Measurements from ENCODE around the gene FAM135A. TPM values are rescaled to one million over a fixed set of nuclear protein-coding genes. Genes with fewer than 3 reads are reported as not detected.

The FAM135A gene
- total RNA-seq, 1 experiment from 2014 or later, result 31.0 TPM

- Histone ChIP-seq H3K27ac (ENCODE audit: insufficient read length, low read depth, low read length) (no peak overlapping the region), H3K4ac (ENCODE audit: low read depth, low read length) (no peak overlapping the region), H3K79me1 (ENCODE audit: insufficient read depth, low read depth, low read length, poor library complexity, severe bottlenecking) (no peaks in the 10 kb centered on the region), H3K79me2 (ENCODE audit: insufficient read depth, low read length) (no peaks in the 10 kb centered on the region), H2BK120ac (ENCODE audit: low read depth, low read length, poor library complexity, severe bottlenecking) (no peak overlapping the region), H3K4me2 (ENCODE audit: insufficient read depth, insufficient read length, low read length) (no peak overlapping the region), H3K9me3 (ENCODE audit: control insufficient read depth, low read depth, low read length) (no peaks in the 10 kb centered on the region), H2BK12ac (ENCODE audit: insufficient read length, low read depth, low read length) (no peak overlapping the region), H4K91ac (ENCODE audit: insufficient read length, low read depth, low read length) (no peak overlapping the region), H4K20me1 (ENCODE audit: control insufficient read depth, insufficient read depth, insufficient read length) (no peaks in the 10 kb centered on the region), H2BK20ac (ENCODE audit: low read depth, low read length, poor library complexity, severe bottlenecking) (no peak overlapping the region), H2AFZ (ENCODE audit: low read length) (no peak overlapping the region), H4K5ac (ENCODE audit: insufficient read length, low read depth, low read length) (no peak overlapping the region), H3T11ph (ENCODE audit: low read length) (no peak overlapping the region), H3K27me3 (ENCODE audit: insufficient read depth, low read length) (no peaks in the 10 kb centered on the region), H3K23ac (ENCODE audit: insufficient read length, low read depth, low read length) (no peak overlapping the region), H2BK5ac (ENCODE audit: insufficient read length, low read length) (no peak overlapping the region), H3K4me1 (ENCODE audit: insufficient read depth, low read length) (peaks cover 3% of the 10 kb centered on the region), H3K56ac (ENCODE audit: insufficient read length, low read depth, low read length) (no peak overlapping the region), H2BK15ac (ENCODE audit: low read depth, low read length) (no peak overlapping the region), H3K14ac (ENCODE audit: insufficient read depth, low read length) (no peak overlapping the region), H2AK5ac (ENCODE audit: insufficient read length, low read length) (no peak overlapping the region), H4K8ac (replicated peaks; ENCODE audit: insufficient read length, low read depth, low read length) (no peak overlapping the region), H3K9ac (ENCODE audit: extremely low read depth, insufficient read length, low read length) (no peak overlapping the region), H3K18ac (ENCODE audit: insufficient read length, low read depth, low read length) (no peak overlapping the region), H3K23me2 (ENCODE audit: insufficient read length, low read depth, low read length, poor library complexity, severe bottlenecking) (no peaks in the 10 kb centered on the region)
- Mint-ChIP-seq H3K36me3 (ENCODE audit: insufficient read depth in 1 of 3, low read depth in 3 of 3) (peaks cover 6 to 11% (median 7%) of the 10 kb centered on the region in 3 experiments; a peak in 6 of 7 replicates), H3K4me1 (peaks cover 15 to 18% of the 10 kb centered on the region in 2 experiments), H3K9me3 (peaks cover 0 to 2% of the 10 kb centered on the region in 2 experiments; a peak in 1 of 5 replicates), H3K4me3 (no peak overlapping the region; a peak in 1 of 5 replicates), H3K27me3 (ENCODE audit: low read depth) (peaks cover 8% of the 10 kb centered on the region), H3K27ac (peak overlapping the region in 2 of 3 experiments; percentile 11 to 31; a peak in 2 of 7 replicates)
- DNase-seq, result no peak
- no CpG with 5 or more reads among the region's 6 CpGs for WGBS (ENCODE audit: extremely low coverage, insufficient read length, low lambda C conversion rate)
- no peak for TF ChIP-seq CTCF (conservative IDR thresholded peaks at IDR 0.05)
These were observed 150.2 kb downstream of the FAM135A start for GRCh38 chr6:70563530-70563929.
